ENCODE data around the gene ADSL. TPM values are rescaled to one million over a fixed set of nuclear protein-coding genes. Genes with fewer than 3 reads are reported as not detected.

ADSL gene
- total RNA-seq, 3 donors from 2014 or later (not counting 1 experiment from before 2014, with no cell fraction given): 31.3 to 49.8 (median 41.2) TPM

- H3K27me3 Mint-ChIP-seq (ENCODE audit: low read depth in 2 of 2): no peaks in the 10 kb centered on the region
- H3K4me3 ChIP-seq (ENCODE audit: low read length): no peak overlapping the region
- WGBS (ENCODE audit: insufficient coverage): 47% methylated on average over 19 of the region's 19 CpGs
- H3K27me3 ChIP-seq (ENCODE audit: control insufficient read depth, insufficient read depth, low read length): no peaks in the 10 kb centered on the region
- no peaks in the 10 kb centered on the region for H3K9me3 ChIP-seq (ENCODE audit: control insufficient read depth, insufficient read depth, low read length)
- peaks cover 20 to 29% of the 10 kb centered on the region in 2 donors for H3K4me1 Mint-ChIP-seq
- intact Hi-C loops (cut with micrococcal nuclease): no loop called here
- H3K9me3 Mint-ChIP-seq: no peaks in the 10 kb centered on the region
- peaks cover 37% of the 10 kb centered on the region for H3K4me1 ChIP-seq (ENCODE audit: control insufficient read depth, insufficient read depth, low read length)
- peak in 1 of 2 donors; percentile 30 for DNase-seq
- ATAC-seq: peak; percentile 34 to 57 (median 51)
- peak overlapping the region; percentile 80 to 93 for H3K27ac Mint-ChIP-seq
- H3K36me3 Mint-ChIP-seq: no peaks in the 10 kb centered on the region
- peak overlapping the region; percentile 46 for H3K27ac ChIP-seq (ENCODE audit: low read length)
- H3K4me3 Mint-ChIP-seq: peak overlapping the region; percentile 10
- no peak for TF ChIP-seq CTCF (IDR thresholded peaks at IDR 0.05)
- peaks cover 52% of the 10 kb centered on the region for H3K36me3 ChIP-seq (ENCODE audit: control insufficient read depth, insufficient read depth, low read length)
Measured at GRCh38 chr22:40415531-40416266, 69.4 kb downstream of the ADSL start.

- Mint-ChIP-seq H3K4me3 (no peak overlapping the region), H3K27me3 (ENCODE audit: low read depth in 2 of 2) (no peaks in the 10 kb centered on the region), H3K36me3 (no peaks in the 10 kb centered on the region), H3K9me3 (no peaks in the 10 kb centered on the region), H3K4me1 (peaks cover 20 to 29% of the 10 kb centered on the region in 2 donors), H3K27ac (peak overlapping the region; percentile 80 to 93)
- intact Hi-C loops (cut with micrococcal nuclease): no loop called here
- no peaks in the 10 kb centered on the region for H3K9me3 ChIP-seq (ENCODE audit: control insufficient read depth, insufficient read depth, low read length)
- no peak overlapping the region for H3K4me3 ChIP-seq (ENCODE audit: low read length)
- 93% methylated on average over 10 of the region's 10 CpGs for WGBS (ENCODE audit: insufficient coverage)
- peaks cover 37% of the 10 kb centered on the region for H3K4me1 ChIP-seq (ENCODE audit: control insufficient read depth, insufficient read depth, low read length)
- DNase-seq (no peak), ATAC-seq (no peak)
- H3K27me3 ChIP-seq (ENCODE audit: control insufficient read depth, insufficient read depth, low read length): no peaks in the 10 kb centered on the region
- no peak for TF ChIP-seq CTCF (IDR thresholded peaks at IDR 0.05)
- H3K36me3 ChIP-seq (ENCODE audit: control insufficient read depth, insufficient read depth, low read length): peaks cover 52% of the 10 kb centered on the region
- no peak overlapping the region for H3K27ac ChIP-seq (ENCODE audit: low read length)
Measured at GRCh38 chr22:40416267-40416570, 69.9 kb downstream of the ADSL start.

- no peaks in the 10 kb centered on the region for H3K9me3 Mint-ChIP-seq
- no peak overlapping the region for H3K27ac ChIP-seq (ENCODE audit: low read length)
- H3K4me3 Mint-ChIP-seq: peak overlapping the region; percentile 6
- intact Hi-C loops (cut with micrococcal nuclease): no loop called here
- no peaks in the 10 kb centered on the region for H3K9me3 ChIP-seq (ENCODE audit: control insufficient read depth, insufficient read depth, low read length)
- H3K36me3 ChIP-seq (ENCODE audit: control insufficient read depth, insufficient read depth, low read length): peaks cover 52% of the 10 kb centered on the region
- no peak for DNase-seq
- no peaks in the 10 kb centered on the region for H3K27me3 Mint-ChIP-seq (ENCODE audit: low read depth in 2 of 2)
- no peak for TF ChIP-seq CTCF (IDR thresholded peaks at IDR 0.05)
- 90% methylated on average over 11 of the region's 11 CpGs for WGBS (ENCODE audit: insufficient coverage)
- no peak overlapping the region for H3K4me3 ChIP-seq (ENCODE audit: low read length)
- no peaks in the 10 kb centered on the region for H3K27me3 ChIP-seq (ENCODE audit: control insufficient read depth, insufficient read depth, low read length)
- peaks cover 37% of the 10 kb centered on the region for H3K4me1 ChIP-seq (ENCODE audit: control insufficient read depth, insufficient read depth, low read length)
- H3K36me3 Mint-ChIP-seq: no peaks in the 10 kb centered on the region
- peaks cover 20 to 31% of the 10 kb centered on the region in 2 donors for H3K4me1 Mint-ChIP-seq
- ATAC-seq: no peak
- H3K27ac Mint-ChIP-seq: peak overlapping the region; percentile 80 to 93
Measured at GRCh38 chr22:40416636-40417035, 70.3 kb downstream of the ADSL start.

GRCh38 chr22:40417041-40417440 lies 70.7 kb downstream of the ADSL start:
- intact Hi-C loops (cut with micrococcal nuclease): no loop called here
- peaks cover 56% of the 10 kb centered on the region for H3K36me3 ChIP-seq (ENCODE audit: control insufficient read depth, insufficient read depth, low read length)
- peaks cover 37% of the 10 kb centered on the region for H3K4me1 ChIP-seq (ENCODE audit: control insufficient read depth, insufficient read depth, low read length)

More at GRCh38 chr22:40417041-40417440, 70.7 kb downstream of the ADSL start:
- no peak for ATAC-seq
- Mint-ChIP-seq H3K9me3 (no peaks in the 10 kb centered on the region), H3K27ac (peak overlapping the region in 1 of 2 donors; percentile 80), H3K27me3 (ENCODE audit: low read depth in 2 of 2) (no peaks in the 10 kb centered on the region), H3K36me3 (no peaks in the 10 kb centered on the region), H3K4me1 (peaks cover 20 to 35% of the 10 kb centered on the region in 2 donors), H3K4me3 (no peak overlapping the region)
- 93% methylated on average over 8 of the region's 8 CpGs for WGBS (ENCODE audit: insufficient coverage)
- DNase-seq: no peak
- H3K9me3 ChIP-seq (ENCODE audit: control insufficient read depth, insufficient read depth, low read length): no peaks in the 10 kb centered on the region
- no peak overlapping the region for H3K4me3 ChIP-seq (ENCODE audit: low read length)
- no peaks in the 10 kb centered on the region for H3K27me3 ChIP-seq (ENCODE audit: control insufficient read depth, insufficient read depth, low read length)
- no peak overlapping the region for H3K27ac ChIP-seq (ENCODE audit: low read length)
- TF ChIP-seq CTCF (IDR thresholded peaks at IDR 0.05): no peak
